Measurements from ENCODE around the gene DST. TPM values are rescaled to one million over a fixed set of nuclear protein-coding genes. Genes with fewer than 3 reads are reported as not detected.

The DST gene
- total RNA-seq, 1 experiment from 2014 or later, result 370 TPM

- CTCF ChIA-PET, result interaction anchor here (0.9 to 2.4 kb wide), 5 partner anchors 20 to 62 kb away, joined by 3 to 11 read pairs (median 5); no protein-coding TSS in a partner anchor
- intact Hi-C loops (cut with micrococcal nuclease), result no loop called here
Observed at GRCh38 chr6:56638760-56639159, 3.9 kb downstream of the DST start.

GRCh38 chr6:56637640-56638039 is 5.0 kb downstream of the DST start:
- peaks cover 35% of the 10 kb centered on the region for H3K4me1 Mint-ChIP-seq (ENCODE audit: insufficient read depth, unreplicated experiment)
- no peaks in the 10 kb centered on the region for H3K27me3 Mint-ChIP-seq (ENCODE audit: insufficient read depth, unreplicated experiment)
- no peaks in the 10 kb centered on the region for H3K9me3 Mint-ChIP-seq (ENCODE audit: unreplicated experiment)
- H3K36me3 Mint-ChIP-seq (ENCODE audit: insufficient read depth, unreplicated experiment), result peaks cover 65% of the 10 kb centered on the region
- no TSS peak for BruUV-seq (replicated peaks)
- ChIA-PET POLR2A (interaction anchor here (0.6 to 32.0 kb wide), 11 partner anchors 16 to 214 kb away, joined by 3 to 1548 read pairs (median 6); partner anchors contain the start of gene DST), CTCF (interaction anchor here (0.7 to 2.2 kb wide), 16 partner anchors 12 to 122 kb away, joined by 3 to 11 read pairs (median 4); no protein-coding TSS in a partner anchor)
- TF ChIP-seq, protein P1, sequence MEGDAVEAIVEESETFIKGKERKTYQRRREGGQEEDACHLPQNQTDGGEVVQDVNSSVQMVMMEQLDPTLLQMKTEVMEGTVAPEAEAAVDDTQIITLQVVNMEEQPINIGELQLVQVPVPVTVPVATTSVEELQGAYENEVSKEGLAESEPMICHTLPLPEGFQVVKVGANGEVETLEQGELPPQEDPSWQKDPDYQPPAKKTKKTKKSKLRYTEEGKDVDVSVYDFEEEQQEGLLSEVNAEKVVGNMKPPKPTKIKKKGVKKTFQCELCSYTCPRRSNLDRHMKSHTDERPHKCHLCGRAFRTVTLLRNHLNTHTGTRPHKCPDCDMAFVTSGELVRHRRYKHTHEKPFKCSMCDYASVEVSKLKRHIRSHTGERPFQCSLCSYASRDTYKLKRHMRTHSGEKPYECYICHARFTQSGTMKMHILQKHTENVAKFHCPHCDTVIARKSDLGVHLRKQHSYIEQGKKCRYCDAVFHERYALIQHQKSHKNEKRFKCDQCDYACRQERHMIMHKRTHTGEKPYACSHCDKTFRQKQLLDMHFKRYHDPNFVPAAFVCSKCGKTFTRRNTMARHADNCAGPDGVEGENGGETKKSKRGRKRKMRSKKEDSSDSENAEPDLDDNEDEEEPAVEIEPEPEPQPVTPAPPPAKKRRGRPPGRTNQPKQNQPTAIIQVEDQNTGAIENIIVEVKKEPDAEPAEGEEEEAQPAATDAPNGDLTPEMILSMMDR (IDR thresholded peaks at IDR 0.05; ENCODE audit: unreplicated experiment), result peak; percentile 48
- intact Hi-C loops (cut with micrococcal nuclease), result loop anchor here (1.0 to 2.0 kb wide), 3 partner anchors 34 to 119 kb away; no protein-coding TSS in a partner anchor
- peak; percentile 77 for DNase-seq (ENCODE audit: unreplicated experiment)
- peak overlapping the region; percentile 97 for H3K27ac Mint-ChIP-seq (ENCODE audit: low read depth, unreplicated experiment)
- peak overlapping the region; percentile 88 for H3K4me3 Mint-ChIP-seq (ENCODE audit: unreplicated experiment)

More at GRCh38 chr6:56638760-56639159, 3.9 kb downstream of the DST start:
- TF ChIP-seq, protein P1 (IDR thresholded peaks at IDR 0.05; ENCODE audit: unreplicated experiment), result no peak
- Mint-ChIP-seq H3K27me3 (ENCODE audit: insufficient read depth, unreplicated experiment) (no peaks in the 10 kb centered on the region), H3K27ac (ENCODE audit: low read depth, unreplicated experiment) (peak overlapping the region; percentile 97), H3K9me3 (ENCODE audit: unreplicated experiment) (no peaks in the 10 kb centered on the region), H3K36me3 (ENCODE audit: insufficient read depth, unreplicated experiment) (peaks cover 70% of the 10 kb centered on the region), H3K4me1 (ENCODE audit: insufficient read depth, unreplicated experiment) (peaks cover 47% of the 10 kb centered on the region), H3K4me3 (ENCODE audit: unreplicated experiment) (peak overlapping the region; percentile 88)
- DNase-seq (ENCODE audit: unreplicated experiment), result no peak
- POLR2A ChIA-PET, result interaction anchor here (0.7 to 32.0 kb wide), 9 partner anchors 9 to 117 kb away, joined by 3 to 1548 read pairs (median 29); partner anchors contain the start of gene DST
- no TSS peak for BruUV-seq (replicated peaks)

GRCh38 chr6:56628105-56628504 is 14.6 kb downstream of the DST start:
- H3K4me1 Mint-ChIP-seq (ENCODE audit: insufficient read depth, unreplicated experiment), result peaks cover 21% of the 10 kb centered on the region
- TF ChIP-seq, protein P1 (IDR thresholded peaks at IDR 0.05; ENCODE audit: unreplicated experiment), result no peak
- BruUV-seq (replicated peaks), result no TSS peak
- DNase-seq (ENCODE audit: unreplicated experiment), result no peak
- CTCF ChIA-PET, result no interaction called here
- no peaks in the 10 kb centered on the region for H3K36me3 Mint-ChIP-seq (ENCODE audit: insufficient read depth, unreplicated experiment)
- intact Hi-C loops (cut with micrococcal nuclease), result no loop called here
- H3K4me3 Mint-ChIP-seq (ENCODE audit: unreplicated experiment), result no peak overlapping the region
- no peaks in the 10 kb centered on the region for H3K27me3 Mint-ChIP-seq (ENCODE audit: insufficient read depth, unreplicated experiment)
- H3K27ac Mint-ChIP-seq (ENCODE audit: low read depth, unreplicated experiment), result no peak overlapping the region
- no peaks in the 10 kb centered on the region for H3K9me3 Mint-ChIP-seq (ENCODE audit: unreplicated experiment)
- POLR2A ChIA-PET, result interaction anchor here (0.8 to 32.0 kb wide), 5 partner anchors 12 to 130 kb away, joined by 3 to 1548 read pairs (median 5); partner anchors contain the start of gene DST

DNA sequence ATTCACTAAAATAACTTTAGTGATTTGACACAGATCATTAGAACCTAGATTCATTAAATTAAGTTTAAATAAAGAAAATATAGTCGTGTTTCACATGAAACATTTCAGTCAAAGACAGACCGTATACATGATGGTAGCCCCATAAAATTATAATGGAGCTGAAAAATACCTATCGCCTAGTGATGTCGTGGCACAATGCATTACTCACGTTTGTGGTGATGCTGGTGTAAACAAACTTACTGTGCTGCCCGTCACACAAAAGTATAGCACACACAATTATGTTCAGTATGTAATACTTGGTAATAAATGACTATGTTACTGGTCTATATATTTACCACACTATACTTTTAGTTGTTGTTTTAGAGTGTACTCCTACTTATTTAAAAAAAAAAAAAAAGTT is 17.3 kb downstream of the DST start:
- Mint-ChIP-seq H3K4me3 (ENCODE audit: unreplicated experiment) (no peak overlapping the region), H3K4me1 (ENCODE audit: insufficient read depth, unreplicated experiment) (peaks cover 13% of the 10 kb centered on the region)

More for the DNA sequence above, 17.3 kb downstream of the DST start:
- Mint-ChIP-seq H3K27ac (ENCODE audit: low read depth, unreplicated experiment) (no peak overlapping the region), H3K36me3 (ENCODE audit: insufficient read depth, unreplicated experiment) (no peaks in the 10 kb centered on the region), H3K27me3 (ENCODE audit: insufficient read depth, unreplicated experiment) (no peaks in the 10 kb centered on the region), H3K9me3 (ENCODE audit: unreplicated experiment) (no peaks in the 10 kb centered on the region)
- intact Hi-C loops (cut with micrococcal nuclease), result no loop called here
- DNase-seq (ENCODE audit: unreplicated experiment), result no peak
- ChIA-PET POLR2A (interaction anchor here (0.7 to 32.0 kb wide), 6 partner anchors 9 to 67 kb away, joined by 3 to 1548 read pairs (median 10); partner anchors contain the start of gene DST), CTCF (interaction anchor here (0.5 to 3.4 kb wide), 7 partner anchors 30 to 153 kb away, joined by 3 to 22 read pairs (median 7); no protein-coding TSS in a partner anchor)
- no TSS peak for BruUV-seq (replicated peaks)
- TF ChIP-seq, protein P1 (IDR thresholded peaks at IDR 0.05; ENCODE audit: unreplicated experiment), result no peak

Data from MCF 10A (cell line).